HG03457 (cell line): Measurements from ENCODE around the gene P2RX4.
"Not testable (repeated sequence)": the region's sequence is repeated elsewhere in the genome, so short reads cannot be mapped to it uniquely, and the experiment has no call there.

Experiments
- ATAC-seq: cut with Tn5 transposase; IDR thresholded peaks from one replicate; pipeline ENCODE4 v1.9.1; 2021; ENCODE audit warnings: moderate number of reproducible peaks; ENCODE audit not compliant: unreplicated experiment

Gene P2RX4

DNA sequence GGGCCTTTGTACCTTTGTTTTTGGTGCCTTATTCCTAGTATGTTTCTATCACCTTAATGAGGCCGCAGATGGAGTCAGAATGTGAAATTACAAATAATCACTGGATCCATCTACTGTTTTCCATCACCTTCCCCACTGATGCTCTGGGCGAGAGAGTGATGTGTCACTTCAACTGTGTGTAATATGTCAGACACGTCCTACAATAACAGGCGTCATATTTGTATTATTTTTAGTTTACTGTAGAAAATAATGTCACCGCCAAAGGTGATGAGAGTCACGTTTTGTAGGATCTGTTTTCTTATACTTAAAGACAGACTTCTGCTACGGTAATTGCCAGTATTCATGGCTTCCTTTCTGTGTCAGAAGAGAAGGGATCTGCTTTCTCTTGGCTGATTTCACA is 22.4 kb upstream of the P2RX4 start:
- ATAC-seq = no peak

DNA sequence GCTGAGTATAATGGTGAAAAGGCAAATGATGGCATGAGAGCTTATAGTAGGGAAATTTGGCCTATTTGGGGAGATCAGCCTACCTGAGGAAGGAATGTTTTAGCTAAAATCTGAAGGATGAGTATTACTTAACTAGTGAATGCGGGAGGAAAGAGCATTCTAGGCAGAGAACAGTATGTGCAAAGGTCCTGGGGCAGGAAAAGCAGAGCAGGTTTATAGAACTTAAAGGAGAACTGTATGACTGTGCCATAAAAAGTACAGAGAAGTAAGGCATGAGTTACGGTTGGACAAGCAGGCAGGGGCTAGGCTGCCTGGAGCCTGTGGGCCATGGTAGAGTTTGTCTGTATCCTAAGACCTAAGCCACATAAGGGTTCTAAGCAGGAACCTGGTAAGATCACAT is 21.7 kb upstream of the P2RX4 start:
- ATAC-seq = no peak

DNA sequence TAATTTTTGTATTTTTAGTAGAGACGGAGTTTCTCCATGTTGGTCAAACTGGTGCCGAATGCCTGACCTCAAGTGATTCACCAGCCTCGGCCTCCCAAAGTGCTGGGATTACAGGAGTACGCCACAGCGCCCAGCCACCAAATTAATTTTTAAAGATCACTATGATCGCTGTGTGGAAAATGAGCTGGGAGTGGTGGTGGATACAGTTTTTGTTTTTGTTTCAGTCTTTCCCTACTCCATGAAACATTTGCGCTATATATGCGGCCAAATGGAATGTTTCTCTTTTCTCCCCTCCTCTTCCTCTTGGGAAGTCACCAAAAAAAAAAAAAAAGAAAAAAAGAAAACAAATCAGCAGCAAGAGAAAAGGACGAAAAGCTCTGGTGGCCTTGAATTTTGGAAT is 20.8 kb upstream of the P2RX4 start:
- no peak for ATAC-seq

DNA sequence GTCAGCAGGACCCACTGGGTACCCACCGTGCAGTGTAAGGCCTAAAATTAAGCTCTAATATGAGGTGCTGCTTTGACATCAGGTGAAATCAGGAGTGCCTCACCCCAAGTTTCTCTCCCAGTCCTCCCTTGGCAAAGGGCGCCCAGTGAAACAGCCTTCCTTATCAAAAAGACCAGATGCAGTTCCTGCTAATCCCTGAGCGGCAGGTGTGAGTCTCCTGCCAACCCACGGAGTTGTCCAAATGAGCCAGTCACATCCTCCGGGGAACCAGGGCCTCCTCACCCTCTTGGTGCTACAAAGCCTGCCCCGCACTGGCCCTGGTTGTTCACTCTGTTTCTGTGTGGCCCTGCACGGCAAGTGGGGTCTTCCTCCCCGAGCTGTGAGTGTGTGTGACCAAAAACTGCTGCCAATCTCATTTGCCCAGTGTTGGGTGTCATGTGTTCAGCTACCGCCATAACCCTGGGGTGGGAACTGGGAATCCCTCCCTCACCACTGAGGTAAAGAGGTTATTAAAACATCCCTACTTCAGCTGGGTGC is 20.2 kb upstream of the P2RX4 start:
- no peak for ATAC-seq

DNA sequence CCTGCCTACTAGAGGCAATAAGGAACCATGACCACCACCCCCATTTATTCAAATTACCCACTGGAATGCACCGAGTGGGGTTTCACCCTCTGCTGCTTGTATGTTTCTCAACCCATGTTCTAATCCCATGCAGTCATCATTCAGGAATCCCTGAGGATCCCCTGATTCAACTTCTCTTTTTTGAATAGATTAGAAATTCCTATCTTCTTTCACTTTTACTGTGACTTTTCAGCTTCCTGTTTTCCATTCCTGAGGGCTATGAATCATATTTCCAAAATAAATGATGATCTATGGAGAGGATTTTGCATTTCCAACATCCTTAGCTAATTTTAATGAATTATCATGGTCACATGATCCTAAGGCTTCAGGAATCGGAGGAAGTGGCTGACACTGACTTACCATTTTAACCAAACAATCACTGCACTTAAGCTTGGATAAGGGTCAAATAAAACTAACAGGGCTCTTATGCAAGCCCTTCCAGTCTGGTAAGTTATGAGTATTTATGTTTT is 19.4 kb upstream of the P2RX4 start:
- ATAC-seq = no peak

DNA sequence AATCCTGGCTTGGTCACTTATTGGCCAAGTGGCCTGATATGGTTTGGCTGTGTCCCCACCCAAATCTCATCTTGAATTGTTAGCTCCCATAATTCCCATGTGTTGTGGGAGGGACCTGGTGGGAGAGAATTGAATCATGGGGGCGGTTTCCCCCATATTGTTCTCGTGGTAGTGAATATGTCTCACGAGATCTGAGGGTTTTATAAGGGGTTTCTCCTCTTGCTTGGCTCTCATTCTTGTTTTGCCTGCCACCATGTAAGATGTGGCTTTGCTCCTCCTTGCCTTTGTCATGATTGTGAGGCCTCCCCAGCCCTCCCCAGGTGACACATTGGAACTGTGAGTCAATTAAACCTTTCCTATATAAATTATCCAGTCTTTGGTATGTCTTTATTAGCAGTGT is 18.8 kb upstream of the P2RX4 start:
- ATAC-seq = no peak

DNA sequence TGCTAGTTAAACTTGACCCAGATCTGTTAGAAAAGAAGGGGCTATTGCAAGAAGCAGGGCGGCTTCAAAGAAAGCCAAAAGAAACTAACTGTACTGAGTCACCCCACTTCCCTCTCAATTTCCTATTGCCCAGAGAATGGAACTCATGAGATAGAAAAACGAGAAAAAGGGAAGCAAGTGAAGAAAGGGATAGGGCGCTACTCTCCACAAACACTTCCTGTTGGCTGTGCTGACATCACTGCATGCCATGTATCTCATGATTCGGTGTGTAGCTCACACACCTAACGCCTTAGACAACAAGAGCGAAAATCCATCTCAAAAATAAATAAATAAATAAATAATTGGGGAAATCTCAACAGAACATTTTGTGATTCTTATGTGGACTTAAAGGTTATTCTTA is 13.0 kb upstream of the P2RX4 start:
- ATAC-seq = no peak

DNA sequence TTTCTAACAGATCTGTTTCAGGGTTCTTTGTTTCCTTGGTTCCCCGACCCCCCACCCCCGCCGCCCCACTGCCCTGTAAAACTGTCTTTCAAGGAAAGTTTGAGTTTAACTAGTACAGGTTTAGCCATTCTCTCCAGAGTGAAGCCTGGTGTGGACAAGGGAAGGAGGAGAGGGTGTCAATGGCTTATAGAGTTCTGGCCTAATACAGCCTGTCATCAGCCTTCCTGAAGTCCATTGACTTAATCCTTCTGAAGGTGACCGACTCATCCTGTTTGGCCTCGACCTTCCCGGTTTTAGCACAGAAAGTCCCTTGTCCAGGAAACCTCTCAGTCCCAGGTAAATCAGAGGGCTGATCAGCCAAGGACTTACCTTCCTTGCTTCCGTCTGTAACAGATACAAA is 11.0 kb upstream of the P2RX4 start:
- ATAC-seq = no peak

DNA sequence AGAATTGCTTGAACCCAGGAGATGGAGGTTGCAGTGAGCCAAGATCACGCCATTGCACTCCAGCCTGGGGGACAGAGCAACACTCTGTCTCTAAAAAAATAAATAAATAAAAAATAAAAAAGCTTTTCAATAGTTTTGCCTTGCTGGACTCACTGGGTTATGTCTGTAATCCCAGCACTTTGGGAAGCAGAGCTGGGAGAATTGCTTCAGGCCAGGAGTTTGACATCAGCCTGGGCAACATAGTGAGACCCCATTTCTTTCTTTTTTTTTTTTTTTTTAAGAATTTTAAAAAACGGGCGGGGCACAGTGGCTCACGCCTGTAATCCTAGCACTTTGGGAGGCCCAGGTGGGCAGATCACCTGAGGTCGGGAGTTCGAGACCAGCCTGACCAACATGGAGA is 8.8 kb upstream of the P2RX4 start:
- not testable (repeated sequence) for ATAC-seq

DNA sequence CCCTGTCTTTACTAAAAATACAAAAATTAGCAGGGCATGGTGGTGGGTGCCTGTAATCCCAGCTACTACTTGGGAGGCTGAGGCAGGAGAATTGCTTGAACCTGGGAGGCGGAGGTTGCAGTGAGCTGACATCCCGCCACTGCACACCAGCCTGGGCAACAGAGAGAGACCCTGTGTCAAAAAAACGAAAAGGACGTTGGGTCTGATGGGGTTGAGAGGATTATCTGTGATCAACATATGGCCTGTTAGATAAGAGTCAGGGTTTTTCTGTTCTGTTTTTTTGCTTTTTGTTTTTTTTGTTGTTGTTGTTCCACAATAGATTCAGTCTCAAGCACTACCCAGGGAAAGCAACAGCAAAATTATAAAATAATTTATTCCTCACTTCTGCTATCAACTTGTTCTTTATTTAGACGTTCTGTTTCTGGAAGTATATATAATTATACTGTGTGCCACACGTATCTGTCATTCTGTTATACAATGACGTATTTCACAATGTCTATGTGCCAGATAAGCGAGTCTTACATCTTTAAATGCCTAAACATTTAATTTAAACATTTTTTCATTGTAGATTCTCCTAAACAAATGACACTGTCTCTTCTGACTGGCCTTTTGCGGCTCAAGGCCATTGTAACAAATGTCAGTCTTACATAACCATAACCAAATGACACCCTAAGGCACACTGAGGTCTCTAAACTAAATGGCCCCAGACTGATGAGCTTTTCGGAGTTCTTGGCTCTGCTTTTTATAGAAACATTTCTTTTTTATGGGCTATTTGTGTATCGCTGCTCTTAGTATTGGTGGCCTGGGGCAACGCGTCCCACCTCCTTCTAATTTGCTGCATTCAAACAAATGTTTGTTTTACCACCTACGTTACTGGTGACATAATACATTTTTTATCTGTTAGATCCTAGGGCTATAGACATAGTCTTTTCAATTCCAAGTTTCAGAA is 7.2 kb upstream of the P2RX4 start:
- no peak for ATAC-seq

DNA sequence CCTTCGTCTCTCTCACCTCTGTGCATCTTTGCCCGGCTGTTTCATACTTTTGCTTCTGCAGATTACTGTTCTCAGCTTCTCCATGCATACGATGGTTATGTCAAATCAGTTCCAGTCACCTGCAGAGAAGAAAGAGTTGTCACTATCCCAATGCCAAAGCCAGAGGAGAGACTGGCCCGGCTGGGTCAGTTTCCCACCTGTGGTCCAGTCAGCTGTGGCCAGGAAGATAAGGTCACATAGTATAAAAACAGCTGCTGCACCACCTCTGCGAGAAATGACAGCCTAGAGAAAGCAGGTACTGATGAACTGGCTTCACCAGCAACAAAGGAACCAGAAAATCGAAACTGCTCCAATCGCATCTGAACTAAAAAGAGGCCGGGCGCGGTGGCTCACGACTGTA is 6.4 kb upstream of the P2RX4 start:
- ATAC-seq = no peak

DNA sequence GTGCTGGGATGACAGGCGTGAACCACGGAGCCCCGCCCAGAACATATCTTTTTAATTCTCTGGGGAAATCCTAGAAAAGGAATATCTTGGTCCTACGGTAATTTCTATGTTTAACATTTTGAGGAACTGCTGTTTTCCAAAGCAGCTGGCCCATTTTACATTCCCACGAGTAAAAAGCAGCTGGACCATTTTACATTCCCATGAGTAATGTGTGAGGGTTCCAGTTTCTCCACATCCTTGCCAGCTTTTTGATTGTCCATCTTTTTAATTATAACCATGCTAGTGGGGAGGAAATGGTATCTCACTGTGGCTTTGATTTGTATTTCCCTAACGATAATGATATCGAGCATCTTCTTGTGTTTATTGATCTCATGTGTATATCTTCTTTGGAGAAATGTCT is 4.4 kb upstream of the P2RX4 start:
- no peak for ATAC-seq

DNA sequence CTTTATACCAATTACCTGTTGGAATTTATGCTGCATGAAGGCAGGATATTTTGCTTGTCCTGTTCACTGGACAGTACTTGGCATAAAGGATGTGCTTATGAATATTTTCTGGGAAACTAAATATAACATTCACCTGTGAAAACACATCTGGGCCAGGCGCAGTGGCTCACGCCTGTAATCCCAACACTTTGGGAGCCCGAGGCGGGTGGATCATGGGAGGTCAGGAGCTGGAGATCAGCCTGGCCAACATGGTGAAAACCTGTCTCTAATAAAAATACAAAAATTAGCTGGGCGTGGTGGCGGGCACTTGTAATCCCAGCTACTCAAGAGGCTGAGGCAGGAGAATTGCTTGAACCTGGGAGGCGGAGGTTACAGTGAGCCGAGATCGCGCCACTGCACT is 1.4 kb upstream of the P2RX4 start:
- not testable (repeated sequence) for ATAC-seq

DNA sequence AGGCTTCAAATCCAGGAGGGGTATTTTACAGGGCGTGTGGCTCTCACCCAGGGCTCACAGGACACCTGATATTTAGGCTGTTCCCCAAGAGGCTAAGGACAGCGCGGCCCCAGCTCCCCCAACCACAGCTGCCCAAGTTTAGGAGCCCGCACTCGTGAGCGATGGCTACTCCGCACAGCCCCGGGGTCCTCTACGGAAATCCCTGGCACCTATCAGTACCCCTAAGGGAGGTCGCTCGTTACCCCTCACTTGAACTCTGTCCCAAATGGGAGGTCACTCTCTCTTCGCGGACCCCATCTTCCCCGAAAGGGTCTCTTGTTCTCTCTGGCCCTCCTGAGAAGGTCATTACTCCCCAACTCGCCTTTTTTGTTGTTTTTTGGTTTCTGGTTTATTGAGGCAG is 708 bp upstream of the P2RX4 start:
- ATAC-seq = no peak

DNA sequence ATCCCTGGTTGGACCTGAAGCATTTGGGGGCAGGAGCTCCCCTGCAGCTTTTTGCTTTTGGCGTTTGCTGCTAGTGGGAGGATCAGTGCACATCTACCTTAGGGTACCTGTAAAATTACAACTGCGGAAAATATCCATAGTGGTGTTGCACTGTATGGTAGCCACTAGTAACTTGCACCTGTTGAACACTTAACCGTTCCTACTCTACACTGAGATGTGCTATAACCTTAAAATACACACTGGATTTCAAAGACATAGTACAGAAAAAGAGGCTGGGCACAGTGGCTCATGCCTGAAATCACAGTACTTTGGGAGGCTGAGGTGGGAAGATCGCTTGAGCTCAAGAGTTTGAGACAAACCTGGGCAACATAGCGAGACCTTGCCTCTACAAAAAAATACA is 2.9 kb downstream of the P2RX4 start:
- no peak for ATAC-seq

DNA sequence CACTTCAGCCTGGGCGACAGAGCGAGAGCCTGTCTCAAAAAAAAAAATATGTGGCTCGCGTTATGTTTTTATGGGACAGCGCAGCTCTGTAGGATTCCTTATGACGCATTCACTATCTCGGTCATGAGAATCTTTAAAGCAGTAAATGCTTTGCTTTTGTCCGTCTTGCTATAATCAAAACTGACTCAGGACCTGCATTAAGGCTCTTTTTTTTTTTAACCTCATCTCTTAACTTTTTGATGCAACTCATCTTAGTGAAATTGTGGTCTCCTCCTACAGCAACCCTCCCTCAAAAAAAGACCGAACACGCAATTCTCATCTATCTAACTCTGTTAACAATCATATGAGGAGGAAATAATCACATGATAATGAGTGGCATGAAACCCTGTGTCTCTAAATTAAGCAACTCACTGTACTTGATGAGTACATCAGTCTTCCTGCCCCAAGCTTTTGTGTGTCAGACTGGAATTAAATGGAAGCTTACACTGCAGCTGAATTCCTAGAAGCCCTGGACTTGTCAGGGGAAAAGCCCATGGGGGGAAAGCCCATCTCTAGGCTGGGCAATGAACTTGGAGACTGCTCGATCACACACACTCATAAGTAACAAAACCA is 4.3 kb downstream of the P2RX4 start:
- no peak for ATAC-seq

DNA sequence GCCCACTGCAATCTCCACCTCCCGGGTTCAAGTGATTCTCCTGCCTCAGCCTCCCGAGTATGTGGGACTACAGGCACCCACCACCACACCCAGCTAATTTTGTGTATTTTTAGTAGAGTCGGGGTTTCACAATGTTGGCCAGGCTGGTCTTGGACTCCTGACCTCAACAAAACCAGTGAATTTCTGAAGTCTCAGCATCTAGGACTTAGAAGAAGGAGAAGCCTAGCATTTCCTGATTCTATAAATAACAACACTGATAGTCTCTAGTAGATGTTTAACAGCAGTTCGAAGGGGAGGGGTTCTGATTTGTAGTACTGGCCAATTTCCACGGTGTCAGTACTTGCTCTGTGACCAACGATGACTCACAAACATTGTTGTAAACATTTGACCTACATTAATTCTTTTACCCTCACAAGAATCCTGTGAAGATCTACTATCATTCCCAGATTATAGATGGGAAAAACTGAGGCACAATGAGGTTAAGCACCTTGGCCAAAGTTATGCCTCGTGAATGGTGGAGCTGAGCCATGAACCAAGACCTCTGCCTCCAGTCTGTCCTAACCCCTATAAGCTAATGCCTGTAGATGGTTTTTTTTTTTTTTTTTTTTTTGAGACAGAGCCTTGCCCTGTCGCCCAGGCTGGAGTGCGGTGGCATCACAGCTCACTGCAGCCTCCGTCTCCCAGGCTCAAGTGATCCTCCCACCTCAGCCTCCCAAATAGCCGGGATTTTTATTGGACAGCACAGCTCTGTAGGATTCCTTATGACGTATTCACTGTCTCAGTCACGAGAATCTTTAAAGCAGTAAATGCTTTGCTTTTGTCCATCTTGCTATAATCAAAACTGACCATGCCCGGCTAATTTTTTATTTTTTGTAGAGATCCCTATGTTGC is 5.2 kb downstream of the P2RX4 start:
- ATAC-seq = no peak

DNA sequence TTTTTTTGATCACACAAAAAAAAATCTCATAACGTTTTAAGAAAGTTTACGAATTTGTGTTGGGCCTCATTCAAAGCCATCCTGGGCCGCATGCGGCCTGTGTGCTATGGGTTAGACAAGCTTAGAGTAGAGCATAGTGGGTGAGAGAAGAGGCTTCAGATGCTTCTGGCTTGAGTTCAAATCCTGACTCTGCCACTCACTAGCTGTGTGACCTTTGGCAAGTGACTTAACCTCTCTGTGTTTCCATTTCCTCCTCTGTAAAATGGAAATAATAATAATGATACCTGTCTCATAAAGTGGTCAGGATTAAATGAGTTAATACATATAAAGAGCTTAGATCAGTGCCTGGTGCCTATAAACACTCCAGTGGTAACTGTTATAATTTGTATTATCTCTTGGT is 6.2 kb downstream of the P2RX4 start:
- no peak for ATAC-seq

DNA sequence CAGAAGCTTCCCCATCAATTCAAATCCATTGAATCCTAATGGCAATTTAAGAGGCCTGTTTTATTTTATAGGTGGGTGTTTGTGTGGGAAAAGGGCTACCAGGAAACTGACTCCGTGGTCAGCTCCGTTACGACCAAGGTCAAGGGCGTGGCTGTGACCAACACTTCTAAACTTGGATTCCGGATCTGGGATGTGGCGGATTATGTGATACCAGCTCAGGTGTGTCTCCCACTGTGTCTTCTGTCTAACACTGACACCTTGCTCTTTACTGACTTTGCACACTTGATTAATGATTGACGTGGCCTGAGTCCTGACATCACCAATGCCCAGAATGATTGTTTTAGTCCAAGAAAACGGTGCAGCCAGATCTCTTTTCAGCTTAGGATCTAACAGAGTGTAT is 7.1 kb downstream of the P2RX4 start:
- ATAC-seq = no peak

DNA sequence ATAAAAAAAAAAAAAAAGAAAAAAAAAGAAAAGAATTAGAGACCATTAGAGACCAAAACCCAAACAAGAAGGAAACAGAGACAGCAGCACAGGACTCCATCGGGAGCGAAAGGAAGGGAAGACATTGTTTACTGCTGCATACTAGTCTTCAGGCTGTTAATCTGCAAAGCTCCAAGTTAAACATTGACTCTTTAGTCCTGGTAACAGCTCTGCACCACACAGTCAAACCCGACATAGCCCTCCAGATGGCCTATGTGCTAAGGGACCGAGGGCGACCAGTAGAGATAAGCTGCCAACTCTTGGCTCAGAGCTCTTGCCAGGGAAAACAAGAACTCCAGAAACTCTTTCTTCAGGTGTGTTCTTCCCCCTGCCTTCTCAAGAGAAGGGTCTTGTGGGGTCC is 7.8 kb downstream of the P2RX4 start:
- ATAC-seq = no peak
